Mesodermal cell (in vitro differentiated cells): ENCODE results near the gene PPFIA4.

ENCODE experiments used
- H3K27ac ChIP-seq: 2 replicates; pipeline ENCODE4 v1.7.0; 2013; ENCODE audit warnings: mild to moderate bottlenecking, low read depth, low read length, moderate library complexity; ENCODE audit not compliant: severe bottlenecking
- H3K36me3 ChIP-seq: 2 replicates; pipeline ENCODE4 v1.7.1; 2013; ENCODE audit warnings: mild to moderate bottlenecking, low read length, moderate library complexity; ENCODE audit not compliant: control insufficient read depth, insufficient read depth
- H3K4me1 ChIP-seq: one replicate; pipeline ENCODE4 v1.7.1; 2013; ENCODE audit warnings: mild to moderate bottlenecking, low read length; ENCODE audit not compliant: insufficient read depth, control insufficient read depth, poor library complexity, severe bottlenecking
- H3K4me3 ChIP-seq: 2 replicates; pipeline ENCODE4 v1.7.0; 2013; ENCODE audit warnings: low read length, control low read depth, mild to moderate bottlenecking; ENCODE audit not compliant: insufficient read depth, poor library complexity, severe bottlenecking; ENCODE audit errors: extremely low read depth
- H3K9me3 ChIP-seq: 2 replicates; pipeline ENCODE4 v1.7.1; 2013; ENCODE audit warnings: mild to moderate bottlenecking, low read length, moderate library complexity; ENCODE audit not compliant: control insufficient read depth
- WGBS, 2 experiments: methylation state at CpG; one replicate each; pipeline ENCODE4 v1.1.5; 2013; ENCODE audit warnings: missing lambda C conversion rate in 2 of 2; ENCODE audit not compliant: insufficient coverage in 2 of 2; 5-methylcytosine and 5-hydroxymethylcytosine counted together

PPFIA4 gene

GRCh38 chr1:203085528-203086406 lies 59.5 kb downstream of the PPFIA4 start, which contains the start of gene MYOG:
Gene MYOG, minus strand, starts transcription at chr1:203086012. Its CDS starts 51 bp downstream, at chr1:203085961.
- Histone ChIP-seq H3K4me1 (no peaks in the 10 kb centered on the region), H3K27ac (no peak within 1 kb of the TSS), H3K36me3 (no peaks in the 10 kb centered on the region), H3K4me3 (no peak within 1 kb of the TSS), H3K9me3 (no peaks in the 10 kb centered on the region)
- WGBS, 2 experiments = 94 to 96% methylated on average over 22 to 24 of the region's 36 CpGs

- H3K4me3 ChIP-seq = no peak overlapping the region
- no peaks in the 10 kb centered on the region for H3K36me3 ChIP-seq
- H3K9me3 ChIP-seq = no peaks in the 10 kb centered on the region
- H3K4me1 ChIP-seq = no peaks in the 10 kb centered on the region
- 84 to 91% methylated on average over 8 to 9 of the region's 11 CpGs for WGBS, 2 experiments
- peak overlapping the region; percentile 23 for H3K27ac ChIP-seq
These were observed 60.9 kb downstream of the PPFIA4 start for GRCh38 chr1:203086992-203087763.

- H3K36me3 ChIP-seq = no peaks in the 10 kb centered on the region
- WGBS, 2 experiments = 78 to 91% methylated on average over 3 of the region's 3 CpGs
- H3K27ac ChIP-seq = no peak overlapping the region
- H3K9me3 ChIP-seq = no peaks in the 10 kb centered on the region
- no peak overlapping the region for H3K4me3 ChIP-seq
- H3K4me1 ChIP-seq = no peaks in the 10 kb centered on the region
These were observed 62.1 kb downstream of the PPFIA4 start for GRCh38 chr1:203088441-203088840.

GRCh38 chr1:203089001-203089650 lies 62.8 kb downstream of the PPFIA4 start:
- Histone ChIP-seq H3K27ac (no peak overlapping the region), H3K4me1 (no peaks in the 10 kb centered on the region), H3K9me3 (no peaks in the 10 kb centered on the region), H3K4me3 (no peak overlapping the region), H3K36me3 (no peaks in the 10 kb centered on the region)
- 92 to 95% methylated on average over 4 to 6 of the region's 7 CpGs for WGBS, 2 experiments

- WGBS, 2 experiments = 57 to 67% methylated on average over 4 to 5 of the region's 7 CpGs
- Histone ChIP-seq H3K36me3 (no peaks in the 10 kb centered on the region), H3K9me3 (peaks cover 3% of the 10 kb centered on the region), H3K4me1 (no peaks in the 10 kb centered on the region), H3K4me3 (no peak overlapping the region), H3K27ac (no peak overlapping the region)
These were observed 63.4 kb downstream of the PPFIA4 start for GRCh38 chr1:203089651-203090045.

GRCh38 chr1:203090421-203091198 lies 64.3 kb downstream of the PPFIA4 start:
- Histone ChIP-seq H3K9me3 (peaks cover 7% of the 10 kb centered on the region), H3K36me3 (no peaks in the 10 kb centered on the region), H3K27ac (no peak overlapping the region), H3K4me1 (no peaks in the 10 kb centered on the region), H3K4me3 (no peak overlapping the region)
- 87 to 95% methylated on average over 4 to 6 of the region's 6 CpGs for WGBS, 2 experiments

- H3K36me3 ChIP-seq = no peaks in the 10 kb centered on the region
- H3K4me1 ChIP-seq = no peaks in the 10 kb centered on the region
- 91 to 94% methylated on average over 4 of the region's 4 CpGs for WGBS, 2 experiments
- no peak overlapping the region for H3K27ac ChIP-seq
- no peak overlapping the region for H3K4me3 ChIP-seq
- peaks cover 7% of the 10 kb centered on the region for H3K9me3 ChIP-seq
These were observed 64.8 kb downstream of the PPFIA4 start for GRCh38 chr1:203091199-203091477.

- peaks cover 10% of the 10 kb centered on the region for H3K9me3 ChIP-seq
- WGBS, 2 experiments = 71 to 77% methylated on average over 4 of the region's 6 CpGs
- H3K36me3 ChIP-seq = no peaks in the 10 kb centered on the region
- no peaks in the 10 kb centered on the region for H3K4me1 ChIP-seq
- H3K27ac ChIP-seq = no peak overlapping the region
- no peak overlapping the region for H3K4me3 ChIP-seq
These were observed 65.6 kb downstream of the PPFIA4 start for GRCh38 chr1:203091761-203092330.

- Histone ChIP-seq H3K36me3 (no peaks in the 10 kb centered on the region), H3K4me3 (no peak overlapping the region), H3K9me3 (peaks cover 10% of the 10 kb centered on the region), H3K27ac (no peak overlapping the region), H3K4me1 (no peaks in the 10 kb centered on the region)
- WGBS, 2 experiments = 100% methylated on average over 1 of the region's 1 CpG
These were observed 67.6 kb downstream of the PPFIA4 start for GRCh38 chr1:203093754-203094410.
